NOMO-1 treated with dmso at 0.1 percent for 144 hours (cell line): ENCODE results near the gene CHCT1.
"Not testable (repeated sequence)": the region's sequence is repeated elsewhere in the genome, so short reads cannot be mapped to it uniquely, and the experiment has no call there.

ENCODE experiments used
- DNase-seq: peaks from one replicate; lab custom pipeline; 2025; ENCODE audit not compliant: unreplicated experiment; lab: John Stamatoyannopoulos, UW

Gene CHCT1

GRCh38 chr17:60422162-60422665 lies at the start of gene CHCT1:
Gene CHCT1, plus strand, starts transcription at chr17:60422489. Its CDS starts 104 bp downstream, at chr17:60422593.
- DNase-seq = no peak

GRCh38 chr17:60372790-60373483 lies 49.4 kb upstream of the CHCT1 start:
- no peak for DNase-seq

GRCh38 chr17:60378187-60378586 lies 44.1 kb upstream of the CHCT1 start:
- not testable (repeated sequence) for DNase-seq

- not testable (repeated sequence) for DNase-seq
These were observed 42.8 kb upstream of the CHCT1 start for GRCh38 chr17:60379461-60379860.

DNA sequence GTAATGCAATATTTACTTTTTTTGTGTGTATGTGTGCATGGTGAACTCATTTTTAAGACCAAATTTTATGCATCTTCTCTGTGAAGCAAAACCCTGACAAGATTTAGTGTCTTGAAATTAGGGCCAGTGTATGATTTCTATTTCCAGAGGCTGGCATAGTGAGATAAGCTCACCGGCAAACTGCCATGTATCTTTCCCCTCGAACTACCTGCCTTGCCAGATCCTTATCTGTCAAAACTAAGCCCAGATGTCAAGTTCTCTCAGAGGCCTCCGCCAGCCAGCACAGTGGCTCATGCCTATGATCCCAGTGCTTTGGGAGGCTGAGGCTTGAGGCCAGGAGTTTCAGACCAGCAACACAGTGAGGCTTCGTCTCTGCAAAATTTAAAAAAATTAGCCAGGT lies 40.3 kb upstream of the CHCT1 start:
- no peak for DNase-seq

- no peak for DNase-seq
These were observed 38.9 kb upstream of the CHCT1 start for GRCh38 chr17:60383379-60383778.

DNA sequence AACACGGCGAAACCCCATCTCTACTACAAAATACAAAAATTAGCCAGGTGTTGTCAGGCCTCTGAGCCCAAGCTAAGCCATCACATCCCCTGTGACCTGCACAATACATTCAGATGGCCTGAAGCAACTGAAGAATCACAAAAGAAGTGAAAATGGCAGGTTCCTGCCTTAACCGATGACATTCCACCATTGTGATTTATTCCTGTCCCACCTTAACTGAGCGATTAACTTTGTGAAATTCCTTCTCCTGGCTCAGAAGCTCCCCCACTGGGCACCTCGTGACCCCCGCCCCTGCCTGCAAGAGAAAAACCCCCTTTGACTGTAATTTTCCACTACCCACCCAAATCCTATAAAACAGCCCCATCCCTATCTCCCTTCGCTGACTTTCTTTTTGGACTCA lies 37.4 kb upstream of the CHCT1 start:
- DNase-seq = not testable (repeated sequence)

GRCh38 chr17:60386147-60387058 lies 35.9 kb upstream of the CHCT1 start:
- no peak for DNase-seq

DNA sequence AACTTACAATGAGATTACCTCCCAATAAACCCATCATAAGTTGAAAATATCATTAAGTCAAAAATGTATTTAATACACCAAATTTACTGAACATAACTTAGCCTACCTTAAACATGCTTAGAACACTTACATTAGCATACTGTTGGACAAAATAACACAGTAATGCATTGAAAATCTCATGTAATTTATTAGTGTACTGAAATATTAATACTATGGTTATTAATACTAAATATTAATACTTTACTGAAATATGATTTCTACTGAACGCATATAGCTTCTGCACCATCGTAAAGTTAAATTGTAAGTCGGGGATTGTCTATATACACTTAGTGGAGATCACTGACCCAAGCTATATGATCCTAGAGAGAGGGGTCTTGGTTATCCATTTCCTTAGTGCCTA lies 34.6 kb upstream of the CHCT1 start:
- no peak for DNase-seq

DNA sequence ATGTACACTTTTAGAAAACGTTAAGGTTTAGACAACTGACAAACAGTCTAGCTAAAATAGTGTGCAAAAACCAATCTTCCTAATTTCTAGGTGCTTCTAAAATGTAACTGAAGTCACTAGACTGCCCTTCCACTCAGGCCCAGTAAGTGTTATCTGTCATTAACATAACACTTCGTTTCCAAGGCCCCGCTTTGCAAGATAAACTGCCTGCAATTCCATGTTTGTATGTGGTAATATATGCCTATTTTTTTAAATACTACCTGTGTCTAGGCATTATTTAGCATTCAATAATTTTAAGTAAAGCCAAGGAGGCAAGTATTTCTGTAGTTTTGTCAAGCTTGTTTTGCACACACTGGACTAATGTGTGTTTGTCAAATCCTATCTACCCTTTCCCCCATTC lies 33.5 kb upstream of the CHCT1 start:
- DNase-seq = no peak

- DNase-seq = peak; percentile 47
These were observed 32.1 kb upstream of the CHCT1 start for GRCh38 chr17:60390186-60390585.

DNA sequence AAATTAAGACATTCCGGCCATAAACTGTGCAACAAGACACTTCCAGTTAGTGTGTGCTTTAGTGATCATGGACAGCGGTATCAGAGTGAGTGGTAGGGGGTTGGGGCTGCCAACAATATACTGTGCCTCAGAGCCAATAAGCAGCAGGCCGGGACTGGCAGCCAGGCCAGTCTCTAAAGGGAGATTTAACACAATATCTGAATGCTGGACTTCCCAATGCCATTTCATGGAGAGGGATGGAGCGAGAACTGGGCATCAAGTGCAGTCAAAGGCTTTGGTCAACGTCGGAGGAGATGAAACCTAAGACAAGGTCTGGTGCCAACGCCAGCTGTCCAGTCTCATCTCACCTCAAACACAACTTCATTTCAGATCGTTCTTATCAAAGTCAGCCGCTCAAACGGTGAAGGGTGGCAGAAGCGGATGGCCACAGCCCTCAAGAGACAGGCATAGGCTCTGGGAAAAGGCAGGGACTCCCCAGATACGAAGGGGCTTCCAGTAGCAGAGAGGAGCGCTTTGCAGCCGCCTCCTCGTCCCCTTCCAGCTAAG lies 31.3 kb upstream of the CHCT1 start:
- no peak for DNase-seq

DNA sequence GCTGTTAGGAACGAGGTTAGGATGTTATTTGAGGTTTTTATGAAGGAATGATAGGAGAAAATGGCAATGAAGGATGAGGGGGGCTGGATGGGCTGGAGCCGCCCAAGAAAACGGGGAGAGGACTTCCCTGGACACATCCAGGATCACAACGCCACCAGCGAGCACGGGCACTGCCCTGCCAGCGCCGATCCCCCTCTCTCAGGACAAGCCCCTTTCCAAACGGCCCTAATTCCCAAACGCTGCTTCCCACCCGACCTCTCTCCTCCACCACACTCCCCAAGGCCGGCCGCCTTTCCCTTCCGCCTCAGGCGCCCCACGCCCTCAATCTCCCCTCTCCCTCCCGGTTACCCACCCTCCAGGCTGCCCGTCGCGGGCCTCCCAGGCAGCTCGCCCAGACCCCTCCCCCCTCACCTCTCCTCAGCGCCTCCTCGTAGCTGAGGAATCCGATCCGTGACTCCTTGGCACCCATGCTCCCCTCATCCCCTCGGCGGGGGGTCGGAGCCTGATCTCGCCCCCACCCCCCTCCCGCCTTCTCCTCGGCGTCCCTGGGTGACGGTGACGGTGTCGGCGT lies 30.7 kb upstream of the CHCT1 start:
- DNase-seq = no peak

GRCh38 chr17:60392042-60392844 lies 30.0 kb upstream of the CHCT1 start, which contains the start of gene USP32:
Gene USP32, minus strand, starts transcription at chr17:60392133. Its CDS starts 194 bp downstream, at chr17:60391939.
- peak; percentile 99 for DNase-seq

DNA sequence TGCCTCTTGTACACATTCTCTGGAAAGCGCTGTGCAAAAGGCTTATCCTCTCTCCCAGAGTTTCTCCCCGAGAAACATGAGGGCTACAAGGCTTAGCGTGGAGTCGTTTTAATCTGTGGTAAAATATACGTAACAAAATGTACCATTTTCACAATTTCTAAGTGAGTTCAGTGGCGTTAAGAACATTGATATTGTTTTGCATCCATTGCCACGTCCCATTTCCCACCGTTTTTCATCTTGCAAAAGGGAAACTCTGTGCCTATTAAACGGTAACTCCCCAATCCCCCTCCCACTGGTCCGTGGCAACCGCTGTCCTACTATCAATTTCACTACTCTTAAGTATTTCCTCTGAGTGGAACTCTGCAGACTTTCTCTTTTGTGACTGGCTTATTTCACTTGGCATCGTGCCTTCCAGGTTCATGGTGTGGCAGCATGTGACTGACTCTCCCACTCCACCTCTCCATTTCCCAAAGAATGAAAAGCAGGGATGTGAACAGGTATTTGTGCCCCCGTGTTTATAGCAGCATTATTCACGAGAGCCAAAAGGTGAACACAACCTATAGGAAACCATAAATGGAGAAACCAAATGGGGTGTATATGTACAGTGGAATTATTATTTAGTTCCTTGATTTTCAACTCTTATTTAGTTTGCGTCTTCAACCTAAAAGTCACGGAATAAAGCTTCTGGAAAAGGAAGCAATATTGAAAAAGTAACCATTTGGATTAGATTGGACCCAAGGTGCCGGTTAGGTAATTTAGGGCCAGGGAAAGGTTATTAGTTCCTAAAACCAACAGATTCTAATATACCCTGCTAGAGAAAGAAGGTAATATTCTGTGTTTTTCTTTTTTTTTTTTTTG lies 29.2 kb upstream of the CHCT1 start:
- peak; percentile 31 for DNase-seq

- DNase-seq = peak; percentile 81
These were observed 28.2 kb upstream of the CHCT1 start for GRCh38 chr17:60393840-60394723.

DNA sequence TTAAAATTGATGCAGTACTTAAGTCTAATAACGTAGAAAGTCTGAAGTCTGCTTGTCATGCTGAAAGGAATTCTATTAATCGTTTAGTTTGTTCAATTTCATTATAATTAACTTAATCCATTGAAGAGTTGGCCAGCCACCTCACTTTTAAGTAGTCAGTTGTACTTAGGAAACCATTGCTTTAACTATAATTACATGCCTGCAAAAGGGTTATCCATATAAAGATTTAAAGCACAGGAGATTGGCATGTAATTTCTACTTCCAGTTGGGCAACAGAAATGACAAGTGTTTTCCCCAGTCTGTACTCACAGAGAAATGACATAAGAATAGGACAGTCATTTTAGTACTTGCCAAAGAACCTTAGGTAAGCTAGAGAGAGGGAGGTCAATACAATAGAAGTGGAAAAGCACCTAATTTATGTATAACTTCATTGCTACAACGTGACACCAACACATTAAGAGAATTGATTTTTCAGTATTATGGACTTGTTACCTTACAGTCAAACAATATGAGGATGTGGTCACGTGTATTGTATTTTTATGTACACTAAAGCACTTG lies 26.7 kb upstream of the CHCT1 start:
- peak; percentile 27 for DNase-seq

DNA sequence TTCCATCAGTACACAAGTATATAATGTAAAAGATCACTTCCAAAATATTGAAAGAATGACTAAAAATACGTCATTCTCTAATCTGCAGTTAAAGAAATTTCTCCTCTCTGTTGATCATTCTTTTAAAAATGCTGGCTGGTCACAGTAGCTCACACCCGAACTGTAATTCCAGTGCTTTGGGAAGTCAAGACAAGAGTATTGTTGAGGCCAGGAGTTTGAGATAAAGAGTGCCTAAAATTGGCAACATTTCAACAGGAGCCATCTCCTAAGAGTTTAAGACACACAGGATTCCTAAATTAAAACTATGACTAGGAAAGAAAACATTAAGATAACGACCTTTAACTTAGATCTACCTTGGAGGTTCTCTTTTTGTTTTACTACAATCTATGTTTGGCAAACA lies 25.9 kb upstream of the CHCT1 start:
- DNase-seq = no peak
